Cerebellar cortex (tissue), 1 donor: ENCODE results near the gene MAPK13.
"Not testable (repeated sequence)": the region's sequence is repeated elsewhere in the genome, so short reads cannot be mapped to it uniquely, and the experiment has no call there.

Experiments
- DNase-seq: peaks from one replicate; pipeline ENCODE4 v3.0.0-alpha.2; 2015; ENCODE audit warnings: low spot score

Gene MAPK13

GRCh38 chr6:36127462-36128016 lies 2.8 kb upstream of the MAPK13 start:
- DNase-seq: no peak

- DNase-seq: no peak
Measured at GRCh38 chr6:36128073-36128472, 2.2 kb upstream of the MAPK13 start.

GRCh38 chr6:36128793-36129192 lies 1.5 kb upstream of the MAPK13 start:
- DNase-seq: no peak

- not testable (repeated sequence) for DNase-seq
Measured at GRCh38 chr6:36129334-36129733, 979 bp upstream of the MAPK13 start.

- no peak for DNase-seq
Measured at GRCh38 chr6:36130667-36131510, 576 bp downstream of the MAPK13 start.

- DNase-seq: no peak
Measured at GRCh38 chr6:36131511-36132245, 1.4 kb downstream of the MAPK13 start.

- DNase-seq: no peak
Measured at GRCh38 chr6:36132246-36132895, 2.1 kb downstream of the MAPK13 start.

- no peak for DNase-seq
Measured at GRCh38 chr6:36133148-36133547, 2.8 kb downstream of the MAPK13 start.

GRCh38 chr6:36133912-36134311 lies 3.6 kb downstream of the MAPK13 start:
- no peak for DNase-seq

- peak; percentile 65 for DNase-seq
Measured at GRCh38 chr6:36135053-36135731, 4.9 kb downstream of the MAPK13 start.

GRCh38 chr6:36136034-36136433 lies 5.7 kb downstream of the MAPK13 start:
- no peak for DNase-seq

GRCh38 chr6:36136551-36136950 lies 6.2 kb downstream of the MAPK13 start:
- DNase-seq: no peak

GRCh38 chr6:36138667-36139066 lies 8.4 kb downstream of the MAPK13 start:
- no peak for DNase-seq

GRCh38 chr6:36139431-36139830 lies 9.1 kb downstream of the MAPK13 start:
- DNase-seq: no peak

- DNase-seq: no peak
Measured at GRCh38 chr6:36139991-36140710, 9.8 kb downstream of the MAPK13 start.

GRCh38 chr6:36141091-36141490 lies 10.8 kb downstream of the MAPK13 start:
- DNase-seq: no peak

GRCh38 chr6:36141961-36142360 lies 11.6 kb downstream of the MAPK13 start:
- no peak for DNase-seq

- no peak for DNase-seq
Measured at GRCh38 chr6:36142971-36143838, 12.9 kb downstream of the MAPK13 start.

GRCh38 chr6:36145495-36145894 lies 15.2 kb downstream of the MAPK13 start:
- DNase-seq: no peak

GRCh38 chr6:36147294-36147693 lies 17.0 kb downstream of the MAPK13 start:
- DNase-seq: no peak
